ENCODE results near the gene GPRIN3.

DNA sequence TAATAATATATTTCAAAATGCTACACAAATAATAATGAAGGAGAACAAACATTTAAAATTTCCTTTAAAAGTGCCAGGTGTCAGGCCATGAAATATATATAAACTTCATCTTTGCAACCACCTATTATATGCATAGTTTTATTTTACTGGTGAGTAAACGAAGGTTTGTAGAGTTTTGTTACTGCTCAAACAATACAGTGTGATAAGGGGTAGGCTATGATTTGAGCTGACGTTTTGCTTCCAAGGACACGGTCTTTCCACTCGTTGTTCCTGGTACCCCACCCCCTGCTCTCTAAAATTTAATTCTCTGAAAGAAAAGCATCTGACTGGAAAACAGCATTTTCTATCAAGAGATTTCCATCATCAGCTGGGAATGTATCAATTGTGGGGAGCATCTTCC lies 27.2 kb upstream of the GPRIN3 start:
- no peak for TF ChIP-seq EGR1 (IDR thresholded peaks at IDR 0.05)
- no peak for TF ChIP-seq EP300 (IDR thresholded peaks at IDR 0.05; ENCODE audit: borderline replicate concordance)

Data from Ishikawa (cell line).